IMR-90 (cell line): ENCODE data around the gene FOXQ1. TPM values are rescaled to one million over a fixed set of nuclear protein-coding genes. Genes with fewer than 3 reads are reported as not detected.

Experiments
- ATAC-seq: fragments of 200-7000 bp; cut with Tn5 transposase; 2 replicates; pipeline ENCODE4 v1.9.1; 2020; ENCODE audit warnings: low read depth, mild to moderate bottlenecking, moderate library complexity
- BruUV-seq: library from RNA; stranded (reverse); fragments of 400-500 nt; replicated peaks from 2 replicates; lab custom pipeline; 2021; lab: Mats Ljungman, UMichigan
- CTCF ChIA-PET: fragments of 300-600 bp; formaldehyde crosslinking; extraction: SDS; loops from one replicate; lab custom pipeline; 2021; ENCODE audit warnings: antibody characterized with exemption; lab: Yijun Ruan, JAX
- POLR2A ChIA-PET: fragments of 300-600 bp; sonication (Branson Sonifier 250); formaldehyde crosslinking; loops from one replicate; lab custom pipeline; 2022; ENCODE audit warnings: antibody characterized with exemption; ENCODE audit not compliant: unreplicated experiment; lab: Charles Lee
- DNase-seq: peaks from one replicate; pipeline ENCODE4 v3.0.0; 2013
- H2AFZ ChIP-seq: replicated peaks from 2 replicates; pipeline ENCODE3; 2013; ENCODE audit warnings: low read length, mild to moderate bottlenecking; ENCODE audit not compliant: poor library complexity
- H2AK5ac ChIP-seq: 2 replicates; pipeline ENCODE4 v1.6.1; 2013; ENCODE audit warnings: low read depth, low read length, inconsistent platforms
- H2AK9ac ChIP-seq: replicated peaks from 2 replicates; pipeline ENCODE3; 2013; ENCODE audit warnings: mild to moderate bottlenecking, low read depth, low read length, moderate library complexity; ENCODE audit not compliant: poor library complexity
- H2BK120ac ChIP-seq: 2 replicates; pipeline ENCODE4 v1.6.1; 2013; ENCODE audit warnings: low read depth, low read length, inconsistent platforms
- H2BK15ac ChIP-seq: 3 replicates; pipeline ENCODE4 v1.6.1; 2013; ENCODE audit warnings: low read depth, low read length, inconsistent platforms
- H2BK20ac ChIP-seq: 2 replicates; pipeline ENCODE4 v1.6.1; 2013; ENCODE audit warnings: low read depth, mild to moderate bottlenecking, inconsistent platforms, low read length, moderate library complexity
- H2BK5ac ChIP-seq: 2 replicates; pipeline ENCODE4 v1.6.1; 2013; ENCODE audit warnings: mild to moderate bottlenecking, low read depth, low read length, inconsistent platforms; ENCODE audit not compliant: poor library complexity, severe bottlenecking
- H3K14ac ChIP-seq: replicated peaks from 2 replicates; pipeline ENCODE4 v1.6.1; 2013; ENCODE audit warnings: low read depth, low read length, inconsistent platforms
- H3K18ac ChIP-seq: 2 replicates; pipeline ENCODE4 v1.6.1; 2013; ENCODE audit warnings: low read depth, low read length, control low read depth
- H3K23ac ChIP-seq: 2 replicates; pipeline ENCODE4 v1.6.1; 2013; ENCODE audit warnings: low read depth, low read length, inconsistent platforms
- H3K27ac ChIP-seq: 2 replicates; pipeline ENCODE4 v1.5.1; 2013; ENCODE audit warnings: mild to moderate bottlenecking, control low read depth, low read length; ENCODE audit not compliant: insufficient read depth
- H3K27me3 ChIP-seq: 2 replicates; pipeline ENCODE4 v1.6.1; 2013; ENCODE audit warnings: low read length; ENCODE audit not compliant: control insufficient read depth, insufficient read depth
- H3K36me3 ChIP-seq: 2 replicates; pipeline ENCODE4 v1.6.1; 2013; ENCODE audit warnings: low read length, mixed read lengths; ENCODE audit not compliant: control insufficient read depth, insufficient read depth
- H3K4ac ChIP-seq: 2 replicates; pipeline ENCODE4 v1.6.1; 2013; ENCODE audit warnings: low read depth, low read length, inconsistent platforms
- H3K4me1 ChIP-seq: 2 replicates; pipeline ENCODE4 v1.6.1; 2013; ENCODE audit warnings: low read length, mixed read lengths; ENCODE audit not compliant: control insufficient read depth, insufficient read depth
- H3K4me2 ChIP-seq: 2 replicates; pipeline ENCODE4 v1.6.1; 2013; ENCODE audit warnings: low read depth, mild to moderate bottlenecking, control low read depth, low read length, moderate library complexity
- H3K4me3 ChIP-seq: 2 replicates; pipeline ENCODE4 v1.5.1; 2013; ENCODE audit warnings: low read depth, mild to moderate bottlenecking, control low read depth, low read length, moderate library complexity; ENCODE audit not compliant: insufficient read depth
- H3K56ac ChIP-seq: 2 replicates; pipeline ENCODE4 v1.6.1; 2013; ENCODE audit warnings: low read length, inconsistent platforms; ENCODE audit not compliant: insufficient read depth; ENCODE audit errors: extremely low read depth
- H3K79me1 ChIP-seq, 2 experiments: 2 replicates each; pipeline ENCODE4 v1.6.1; 2013; ENCODE audit warnings: low read length in 2 of 2, inconsistent platforms in 1 of 2, low read depth in 1 of 2
- H3K9ac ChIP-seq: 2 replicates; pipeline ENCODE4 v1.6.1; 2013; ENCODE audit warnings: low read depth, low read length, control low read depth
- H3K9me1 ChIP-seq: 2 replicates; pipeline ENCODE4 v1.6.1; 2013; ENCODE audit warnings: low read length, inconsistent platforms; ENCODE audit not compliant: insufficient read depth
- H3K9me3 ChIP-seq: 2 replicates; pipeline ENCODE4 v1.6.1; 2013; ENCODE audit warnings: low read length; ENCODE audit not compliant: control insufficient read depth, insufficient read depth
- H4K20me1 ChIP-seq: 2 replicates; pipeline ENCODE4 v1.6.1; 2013; ENCODE audit warnings: low read length, inconsistent platforms; ENCODE audit not compliant: insufficient read depth
- H4K5ac ChIP-seq: 2 replicates; pipeline ENCODE4 v1.6.1; 2013; ENCODE audit warnings: mild to moderate bottlenecking, low read depth, low read length, control low read depth
- H4K8ac ChIP-seq, 2 experiments: 2 replicates each; pipeline ENCODE4 v1.6.1; 2013; ENCODE audit warnings: low read depth in 2 of 2, low read length in 2 of 2, control low read depth in 1 of 2, inconsistent platforms in 1 of 2
- H4K91ac ChIP-seq: 2 replicates; pipeline ENCODE4 v1.6.1; 2013; ENCODE audit warnings: low read depth, low read length, inconsistent platforms; ENCODE audit not compliant: insufficient read depth
- BHLHE40 ChIP-seq: fragments of 150-350 bp; IDR thresholded peaks from 2 replicates; pipeline ENCODE4 v1.6.1; 2016; ENCODE audit warnings: mild to moderate bottlenecking, low read depth, low read length
- CHD1 ChIP-seq: IDR thresholded peaks from 2 replicates; pipeline ENCODE4 v1.6.1; 2012; ENCODE audit warnings: low read depth, low read length, improper control_type of control experiment
- CTCF ChIP-seq: conservative IDR thresholded peaks from 2 replicates; pipeline ENCODE4 v1.5.1; 2012; ENCODE audit warnings: mild to moderate bottlenecking, low read depth, low read length, improper control_type of control experiment
- ELK1 ChIP-seq: fragments of 150-350 bp; IDR thresholded peaks from 2 replicates; pipeline ENCODE4 v1.6.1; 2016; ENCODE audit warnings: low read depth, mild to moderate bottlenecking, low read length, moderate library complexity, borderline replicate concordance
- FOS ChIP-seq: fragments of 150-350 bp; IDR thresholded peaks from 2 replicates; pipeline ENCODE4 v1.6.1; 2016; ENCODE audit warnings: low read depth, low read length
- MAFK ChIP-seq: IDR thresholded peaks from 2 replicates; pipeline ENCODE4 v1.6.1; 2012; ENCODE audit warnings: low read depth, low read length, improper control_type of control experiment
- MAZ ChIP-seq: IDR thresholded peaks from 2 replicates; pipeline ENCODE4 v1.6.1; 2012; ENCODE audit warnings: low read depth, mild to moderate bottlenecking, low read length, improper control_type of control experiment, moderate library complexity, borderline replicate concordance
- NFE2L2 ChIP-seq: fragments of 150-350 bp; IDR thresholded peaks from 2 replicates; pipeline ENCODE4 v1.6.1; 2016; ENCODE audit warnings: low read depth, mild to moderate bottlenecking, low read length
- POLR2A ChIP-seq: IDR thresholded peaks from 2 replicates; pipeline ENCODE4 v1.6.1; 2012; ENCODE audit warnings: mild to moderate bottlenecking, low read depth, low read length
- RAD21 ChIP-seq: IDR thresholded peaks from 2 replicates; pipeline ENCODE4 v1.6.1; 2012; ENCODE audit warnings: low read length, improper control_type of control experiment
- RCOR1 ChIP-seq: IDR thresholded peaks from 2 replicates; pipeline ENCODE4 v1.6.1; 2012; ENCODE audit warnings: mild to moderate bottlenecking, low read length, improper control_type of control experiment; ENCODE audit not compliant: insufficient replicate concordance
- RFX5 ChIP-seq: IDR thresholded peaks from 2 replicates; pipeline ENCODE4 v1.8.0; 2012; ENCODE audit warnings: low read depth, mild to moderate bottlenecking, low read length, moderate library complexity
- SMC3 ChIP-seq: fragments of 150-350 bp; IDR thresholded peaks from 2 replicates; pipeline ENCODE4 v1.6.1; 2016; ENCODE audit warnings: low read depth, mild to moderate bottlenecking, antibody characterized with exemption, low read length, moderate library complexity
- USF2 ChIP-seq: fragments of 150-350 bp; IDR thresholded peaks from 2 replicates; pipeline ENCODE4 v1.6.1; 2017; ENCODE audit warnings: mild to moderate bottlenecking, antibody characterized with exemption, low read length, low read depth
- WGBS, 2 experiments: methylation state at CpG; one replicate each; pipeline versions ENCODE4 v1.1.5 to v1.1.7; 2013; ENCODE audit warnings: missing lambda C conversion rate in 2 of 2; ENCODE audit not compliant: insufficient read length in 1 of 2; ENCODE audit errors: extremely low coverage in 2 of 2; 5-methylcytosine and 5-hydroxymethylcytosine counted together
- dilution Hi-C: fragments of 300-500 bp; cut with HindIII; formaldehyde crosslinking; loops from one replicate; pipeline ENCODE4 v1.14.3; 2018; ENCODE audit warnings: low sequenced_read_pairs; ENCODE audit not compliant: unreplicated experiment
- in situ Hi-C: fragments of 300-500 bp; cut with MboI; formaldehyde crosslinking; loops from 3 replicates; pipeline ENCODE4 v1.14.3; 2019; ENCODE audit warnings: low sequenced_read_pairs, inconsistent platforms, mixed read lengths
- intact Hi-C: fragments of 100-400 bp; cut with micrococcal nuclease; formaldehyde crosslinking; loops from 2 replicates; pipeline ENCODE4 v1.10.0; 2022
- polyA plus RNA-seq, 3 experiments: library from polyadenylated mRNA; depleted of rRNA; stranded (reverse); fragments of >200 nt; gene quantifications; 2 replicates each; pipeline ENCODE4 v1.2.3, GENCODE V29; 2012; ENCODE audit warnings: low replicate concordance in 1 of 3
- total RNA-seq: library from RNA; depleted of rRNA; stranded (reverse); fragments of >200 nt; gene quantifications from 2 replicates; pipeline ENCODE4 v1.2.3, GENCODE V29; 2012

Gene FOXQ1
- total and polyA plus RNA-seq, 2 of the 4 experiments (the other 2 are of a cell fraction): not detected

GRCh38 chr6:1347161-1347560, 35.3 kb downstream of the FOXQ1 start:
- no peak overlapping the region for H3K9ac ChIP-seq
- H3K4me3 ChIP-seq: no peak overlapping the region
- H3K4me2 ChIP-seq: no peak overlapping the region
- dilution Hi-C loops: no loop called here
- H4K5ac ChIP-seq: no peak overlapping the region
- H2BK5ac ChIP-seq: no peak overlapping the region
- no peak overlapping the region for H2AK9ac ChIP-seq
- 100% methylated on average over 1 of the region's 3 CpGs; no CpG with 5 or more reads in 1 of the 2 experiments for WGBS, 2 experiments
- peaks cover 6% of the 10 kb centered on the region; the same call in 1 of the 2 replicates for H3K9me3 ChIP-seq
- in situ Hi-C loops: no loop called here
- H3K18ac ChIP-seq: no peak overlapping the region
- H3K27me3 ChIP-seq: no peaks in the 10 kb centered on the region
- CTCF ChIA-PET: no interaction called here
- 0 out of 2 replicates have a peak, but pooled peaks cover 4% of the 10 kb centered on the region for H3K9me1 ChIP-seq
- H3K56ac ChIP-seq: no peak overlapping the region
- H3K36me3 ChIP-seq: no peaks in the 10 kb centered on the region
- no peak overlapping the region for H2BK120ac ChIP-seq
- H4K20me1 ChIP-seq: no peaks in the 10 kb centered on the region
- POLR2A ChIA-PET: no interaction called here
- H2AFZ ChIP-seq: no peak overlapping the region
- no peak overlapping the region for H3K14ac ChIP-seq
- no peak overlapping the region for H2AK5ac ChIP-seq
- no peak overlapping the region for H4K91ac ChIP-seq
- intact Hi-C loops: no loop called here
- no peak overlapping the region for H3K23ac ChIP-seq
- no peak overlapping the region for H2BK20ac ChIP-seq
- H3K27ac ChIP-seq: no peak overlapping the region
- no TSS peak for BruUV-seq
- no peak overlapping the region for H2BK15ac ChIP-seq
- TF ChIP-seq RFX5 (no peak), ELK1 (no peak), NFE2L2 (no peak), CTCF (no peak), POLR2A (no peak), FOS (no peak), RAD21 (no peak), BHLHE40 (no peak), MAZ (no peak), MAFK (no peak), RCOR1 (no peak), USF2 (no peak), SMC3 (no peak), CHD1 (no peak)
- H3K79me1 ChIP-seq: no peaks in the 10 kb centered on the region
- ATAC-seq: no peak
- DNase-seq: no peak
- no peak overlapping the region for H3K4ac ChIP-seq
- H4K8ac ChIP-seq: no peak overlapping the region
- H3K4me1 ChIP-seq: peaks cover 7% of the 10 kb centered on the region
